Left ventricle myocardium superior (tissue), 1 donor: ENCODE measurements around the gene MRLN. TPM values are rescaled to one million over a fixed set of nuclear protein-coding genes. Genes with fewer than 3 reads are reported as not detected.
"Not testable (repeated sequence)": the region's sequence is repeated elsewhere in the genome, so short reads cannot be mapped to it uniquely, and the experiment has no call there.

Experiments
- ATAC-seq: fragments of 200-7000 bp; cut with Tn5 transposase; one replicate; pipeline ENCODE4 v1.9.1; 2020; ENCODE audit warnings: mild to moderate bottlenecking, moderate library complexity
- DNase-seq: peaks from one replicate; pipeline ENCODE4 v3.0.0-alpha.2; 2020
- intact Hi-C: fragments of 100-400 bp; cut with micrococcal nuclease; formaldehyde crosslinking; loops from one replicate; pipeline ENCODE4 v1.11.0; 2022
- total RNA-seq: library from RNA; stranded (reverse); fragmentation: NEBNext Ultra II Directional; extraction: Animal tissue kit (Norgen Biotek cat#: 25700); gene quantifications from one replicate; pipeline ENCODE4 v1.2.1, GENCODE V29; 2021
- donor health status: DM: no; HTN: yes; CAD: no; lungs with severe emphysema.

MRLN gene
- total RNA-seq, 1 donor from 2014 or later, result not detected

- intact Hi-C loops, result no loop called here
- DNase-seq (no peak), ATAC-seq (no peak)
These were observed 2.9 kb downstream of the MRLN start for GRCh38 chr10:59750155-59750945.

GRCh38 chr10:59748834-59749233 lies 4.4 kb downstream of the MRLN start:
- intact Hi-C loops, result no loop called here
- ATAC-seq (no peak), DNase-seq (no peak)

GRCh38 chr10:59745163-59745650 lies 8.0 kb downstream of the MRLN start:
- no peak for ATAC-seq
- intact Hi-C loops, result no loop called here
- DNase-seq, result no peak

GRCh38 chr10:59744762-59745161 lies 8.5 kb downstream of the MRLN start:
- intact Hi-C loops, ATAC-seq, DNase-seq: not testable (repeated sequence)

- ATAC-seq, intact Hi-C loops, DNase-seq: not testable (repeated sequence)
These were observed 9.1 kb downstream of the MRLN start for GRCh38 chr10:59744156-59744555.

GRCh38 chr10:59741583-59741982 lies 11.7 kb downstream of the MRLN start:
- no peak for ATAC-seq
- DNase-seq, result no peak
- intact Hi-C loops, result no loop called here

GRCh38 chr10:59741048-59741447 lies 12.2 kb downstream of the MRLN start:
- no peak for ATAC-seq
- no peak for DNase-seq
- intact Hi-C loops, result no loop called here

GRCh38 chr10:59736749-59737148 lies 16.5 kb downstream of the MRLN start:
- no peak for DNase-seq
- intact Hi-C loops, result no loop called here
- no peak for ATAC-seq

- DNase-seq (no peak), ATAC-seq (no peak)
- intact Hi-C loops, result no loop called here
These were observed 18.0 kb downstream of the MRLN start for GRCh38 chr10:59735296-59735695.

GRCh38 chr10:59734014-59734462 lies 19.2 kb downstream of the MRLN start:
- intact Hi-C loops, result no loop called here
- ATAC-seq, result no peak
- DNase-seq, result no peak

- ATAC-seq, intact Hi-C loops, DNase-seq: not testable (repeated sequence)
These were observed 19.8 kb downstream of the MRLN start for GRCh38 chr10:59733321-59734013.

- intact Hi-C loops, result not testable (repeated sequence)
These were observed 20.4 kb downstream of the MRLN start for GRCh38 chr10:59732849-59733248.

GRCh38 chr10:59729167-59729566 lies 24.1 kb downstream of the MRLN start:
- intact Hi-C loops, DNase-seq, ATAC-seq: not testable (repeated sequence)

More at GRCh38 chr10:59732849-59733248, 20.4 kb downstream of the MRLN start:
- DNase-seq, ATAC-seq: not testable (repeated sequence)

- intact Hi-C loops, result no loop called here
- no peak for DNase-seq
- no peak for ATAC-seq
These were observed 28.9 kb downstream of the MRLN start for GRCh38 chr10:59724098-59724938.

GRCh38 chr10:59720377-59720776 lies 32.9 kb downstream of the MRLN start:
- no peak for DNase-seq
- no peak for ATAC-seq
- intact Hi-C loops, result no loop called here

- DNase-seq, result no peak
These were observed 33.9 kb downstream of the MRLN start for GRCh38 chr10:59719374-59719773.

GRCh38 chr10:59718257-59718656 lies 35.0 kb downstream of the MRLN start:
- intact Hi-C loops, result no loop called here
- DNase-seq (no peak), ATAC-seq (no peak)

More at GRCh38 chr10:59719374-59719773, 33.9 kb downstream of the MRLN start:
- intact Hi-C loops, result no loop called here
- ATAC-seq, result no peak

- DNase-seq (no peak), ATAC-seq (no peak)
- intact Hi-C loops, result no loop called here
These were observed 39.9 kb downstream of the MRLN start for GRCh38 chr10:59713196-59713821.
